Stimulated activated CD4-positive, alpha-beta T cell treated with anti-CD3 and anti-CD28 coated beads, Interleukin-1b, Interleukin-23, amount 100 ng/mL, for 1 hour (primary cell): ENCODE measurements around the gene GPR89A.
A peak's percentile ranks its signal among the peaks of the same experiment; 100 is the strongest.
"Not testable (repeated sequence)": the region's sequence is repeated elsewhere in the genome, so short reads cannot be mapped to it uniquely, and the experiment has no call there.

Experiments used
- DNase-seq, 2 donors: peaks; one replicate each; pipeline ENCODE4 v3.0.0-alpha.2; 2020; ENCODE audit warnings: low read depth in 2 of 2

The GPR89A gene

GRCh38 chr1:145607833-145608733 lies at the start of gene GPR89A:
Gene GPR89A, plus strand, starts transcription at chr1:145607988. Its CDS starts 146 bp downstream, at chr1:145608134.
- peak; percentile 89 to 92 for DNase-seq

- not testable (repeated sequence) for DNase-seq
Measured at GRCh38 chr1:145586820-145587219, 21.0 kb upstream of the GPR89A start.

- DNase-seq, result peak in 1 of 2 donors; percentile 15
Measured at GRCh38 chr1:145590806-145591205, 17.0 kb upstream of the GPR89A start.

GRCh38 chr1:145592347-145592746 lies 15.4 kb upstream of the GPR89A start:
- DNase-seq, result not testable (repeated sequence)

- DNase-seq, result not testable (repeated sequence)
Measured at GRCh38 chr1:145595421-145595820, 12.4 kb upstream of the GPR89A start.

- DNase-seq, result not testable (repeated sequence)
Measured at GRCh38 chr1:145596236-145596635, 11.6 kb upstream of the GPR89A start.

- DNase-seq, result not testable (repeated sequence)
Measured at GRCh38 chr1:145599426-145599825, 8.4 kb upstream of the GPR89A start.

- no peak for DNase-seq
Measured at GRCh38 chr1:145601593-145601992, 6.2 kb upstream of the GPR89A start.

- not testable (repeated sequence) for DNase-seq
Measured at GRCh38 chr1:145606840-145607239, 948 bp upstream of the GPR89A start.

GRCh38 chr1:145607289-145607688 lies 499 bp upstream of the GPR89A start:
- not testable (repeated sequence) for DNase-seq

GRCh38 chr1:145610744-145611143 lies 3.0 kb downstream of the GPR89A start:
- DNase-seq, result not testable (repeated sequence)

- not testable (repeated sequence) for DNase-seq
Measured at GRCh38 chr1:145620073-145620472, 12.3 kb downstream of the GPR89A start.

GRCh38 chr1:145622177-145622576 lies 14.4 kb downstream of the GPR89A start:
- DNase-seq, result not testable (repeated sequence)

GRCh38 chr1:145636237-145636636 lies 28.4 kb downstream of the GPR89A start:
- not testable (repeated sequence) for DNase-seq

- DNase-seq, result not testable (repeated sequence)
Measured at GRCh38 chr1:145641886-145642285, 34.1 kb downstream of the GPR89A start.

GRCh38 chr1:145643990-145644389 lies 36.2 kb downstream of the GPR89A start:
- not testable (repeated sequence) for DNase-seq

- DNase-seq, result not testable (repeated sequence)
Measured at GRCh38 chr1:145656245-145656943, 48.6 kb downstream of the GPR89A start.

GRCh38 chr1:145662502-145662901 lies 54.7 kb downstream of the GPR89A start:
- DNase-seq, result not testable (repeated sequence)

- not testable (repeated sequence) for DNase-seq
Measured at GRCh38 chr1:145665015-145665414, 57.2 kb downstream of the GPR89A start.

- not testable (repeated sequence) for DNase-seq
Measured at GRCh38 chr1:145670995-145671745, 63.4 kb downstream of the GPR89A start.

- DNase-seq, result not testable (repeated sequence)
Measured at GRCh38 chr1:145673217-145673616, 65.4 kb downstream of the GPR89A start.

GRCh38 chr1:145684858-145685257 lies 77.1 kb downstream of the GPR89A start:
- DNase-seq, result not testable (repeated sequence)
